Measurements from ENCODE around the gene KRTAP5-1. TPM values are rescaled to one million over a fixed set of nuclear protein-coding genes. Genes with fewer than 3 reads are reported as not detected.
"Not testable (repeated sequence)": the region's sequence is repeated elsewhere in the genome, so short reads cannot be mapped to it uniquely, and the experiment has no call there.

Gene KRTAP5-1, protein sequence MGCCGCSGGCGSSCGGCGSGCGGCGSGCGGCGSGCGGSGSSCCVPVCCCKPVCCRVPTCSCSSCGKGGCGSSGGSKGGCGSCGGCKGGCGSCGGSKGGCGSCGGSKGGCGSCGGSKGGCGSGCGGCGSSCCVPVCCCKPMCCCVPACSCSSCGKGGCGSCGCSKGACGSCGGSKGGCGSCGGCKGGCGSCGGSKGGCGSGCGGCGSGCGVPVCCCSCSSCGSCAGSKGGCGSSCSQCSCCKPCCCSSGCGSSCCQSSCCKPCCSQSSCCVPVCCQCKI
- not detected in 2 replicates for total RNA-seq (2014; rRNA removed; shearing (Covaris generic))
- not detected in 2 replicates for polyA plus RNA-seq (2014; cell fraction: nucleus; rRNA removed)

DNA sequence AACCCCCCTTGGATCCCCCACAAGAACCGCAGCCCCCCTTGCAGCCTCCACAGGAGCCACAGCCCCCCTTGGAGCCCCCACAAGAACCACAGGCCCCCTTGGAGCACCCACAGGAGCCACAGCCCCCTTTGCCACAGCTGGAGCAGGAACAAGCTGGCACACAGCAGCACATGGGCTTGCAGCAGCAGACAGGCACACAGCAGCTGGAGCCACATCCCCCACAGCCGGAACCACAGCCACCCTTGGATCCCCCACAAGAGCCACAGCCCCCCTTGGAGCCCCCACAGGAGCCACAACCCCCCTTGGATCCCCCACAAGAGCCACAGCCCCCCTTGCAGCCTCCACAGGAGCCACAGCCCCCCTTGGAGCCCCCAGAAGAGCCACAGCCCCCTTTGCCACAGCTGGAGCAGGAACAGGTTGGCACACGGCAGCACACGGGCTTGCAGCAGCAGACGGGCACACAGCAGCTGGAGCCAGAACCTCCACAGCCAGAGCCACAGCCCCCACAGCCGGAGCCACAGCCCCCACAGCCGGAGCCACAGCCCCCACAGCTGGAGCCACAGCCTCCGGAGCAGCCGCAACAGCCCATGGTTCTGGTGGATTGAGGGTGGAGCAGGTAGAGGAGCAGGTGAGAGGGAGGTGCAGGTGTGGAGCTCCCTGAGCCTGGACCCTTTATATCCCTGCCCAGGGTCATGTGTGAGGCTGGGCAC, at the start of gene KRTAP5-1:
Gene KRTAP5-1 (minus strand): TSS at position 623 of the 710 bp plus-strand sequence. CDS start 34 bp downstream, at position 589.
- DNase-seq (ENCODE audit: extremely low read depth, low read depth): not testable (repeated sequence)

DNA sequence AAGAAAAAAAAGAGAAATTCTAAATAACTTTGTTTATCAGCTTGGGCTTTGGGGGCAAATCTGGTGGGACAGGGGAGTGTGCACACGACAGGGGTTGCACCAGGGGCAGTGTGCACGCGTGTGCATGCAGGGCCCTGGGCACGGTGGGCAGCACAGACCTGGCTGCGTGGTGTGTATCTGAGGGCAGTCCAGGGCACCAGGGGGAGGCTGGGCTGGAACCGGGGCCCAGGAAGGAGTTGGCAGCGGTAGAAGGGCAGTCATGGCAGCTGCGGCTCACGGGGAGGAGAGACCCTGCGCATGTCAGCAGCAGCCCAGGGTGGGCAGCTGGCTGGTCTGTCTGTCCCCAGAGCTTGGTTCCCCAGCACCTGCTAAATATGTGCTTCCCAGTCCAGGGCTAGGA, 48.8 kb upstream of the KRTAP5-1 start:
- DNase-seq (ENCODE audit: extremely low read depth, low read depth): no peak

DNA sequence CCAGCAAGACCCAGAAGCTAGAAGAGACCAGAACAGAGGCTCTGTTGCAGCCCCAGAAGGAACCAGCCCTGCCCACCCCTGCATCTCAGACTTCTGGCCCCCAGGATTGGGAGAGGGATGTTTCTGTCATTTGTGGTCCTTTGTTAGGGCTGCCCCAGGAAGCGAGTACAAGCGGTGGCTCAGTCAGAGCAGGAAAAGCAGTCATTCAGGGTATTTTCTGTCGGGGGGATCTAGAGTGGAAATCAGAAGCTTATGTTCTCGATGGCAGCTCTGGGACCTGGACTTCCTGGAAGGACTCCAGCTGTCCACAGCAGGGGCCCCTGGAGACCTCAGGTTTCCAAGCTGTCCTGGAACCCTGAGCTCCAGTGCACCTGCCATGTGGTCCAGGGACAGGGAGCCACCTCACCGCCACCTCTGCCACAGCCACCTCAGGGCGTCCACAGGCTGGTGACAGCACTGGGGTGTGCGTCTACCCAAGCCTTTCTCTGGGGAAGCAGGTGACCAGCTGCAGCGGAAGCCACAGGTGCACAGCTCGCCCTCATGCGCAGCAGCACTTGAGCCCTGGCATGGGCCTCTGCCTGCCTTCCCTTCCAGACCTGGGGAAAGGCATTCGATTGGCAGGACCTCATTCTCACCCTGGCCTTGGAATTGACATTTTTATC, 47.1 kb upstream of the KRTAP5-1 start:
- no peak for DNase-seq (ENCODE audit: extremely low read depth, low read depth)

DNA sequence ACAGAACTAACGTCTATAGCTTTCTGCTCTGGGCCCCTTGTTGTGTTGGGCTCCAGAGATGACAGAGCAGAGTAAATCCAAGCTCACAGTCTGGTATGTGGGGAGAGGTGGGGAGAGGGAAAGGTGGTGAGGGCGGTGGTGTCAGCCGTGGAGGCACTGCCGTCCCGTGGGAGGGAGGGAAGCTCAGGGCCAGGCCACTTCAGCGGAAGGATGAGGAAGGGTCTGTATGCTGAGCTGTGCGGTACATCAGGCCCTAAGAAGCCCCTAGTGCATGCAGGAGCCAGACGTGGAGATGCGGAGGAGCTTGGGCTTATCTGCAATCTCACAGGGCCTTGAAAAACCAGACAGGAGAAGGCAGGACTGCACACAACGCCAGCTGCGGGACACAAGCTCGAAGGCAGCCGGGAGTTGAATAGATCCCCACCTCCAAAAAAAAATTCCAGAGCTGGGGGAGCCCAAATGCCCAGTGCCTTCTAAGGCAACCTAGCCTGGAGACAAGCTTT, 46.0 kb upstream of the KRTAP5-1 start:
- no peak for DNase-seq (ENCODE audit: extremely low read depth, low read depth)

DNA sequence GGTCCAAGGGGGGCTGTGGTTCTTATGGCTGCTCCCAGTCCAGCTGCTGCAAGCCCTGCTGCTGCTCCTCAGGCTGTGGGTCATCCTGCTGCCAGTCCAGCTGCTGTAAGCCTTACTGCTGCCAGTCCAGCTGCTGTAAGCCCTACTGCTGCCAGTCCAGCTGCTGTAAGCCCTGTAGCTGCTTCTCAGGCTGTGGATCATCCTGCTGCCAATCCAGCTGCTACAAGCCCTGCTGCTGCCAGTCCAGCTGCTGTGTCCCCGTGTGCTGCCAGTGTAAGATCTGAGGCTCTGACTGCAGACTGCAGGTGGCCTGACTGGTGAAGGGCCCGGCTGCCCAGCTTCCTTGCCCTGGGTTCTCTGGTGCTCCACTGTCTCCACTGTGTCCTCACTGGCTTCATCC, 45.2 kb upstream of the KRTAP5-1 start:
- no peak for DNase-seq (ENCODE audit: extremely low read depth, low read depth)

DNA sequence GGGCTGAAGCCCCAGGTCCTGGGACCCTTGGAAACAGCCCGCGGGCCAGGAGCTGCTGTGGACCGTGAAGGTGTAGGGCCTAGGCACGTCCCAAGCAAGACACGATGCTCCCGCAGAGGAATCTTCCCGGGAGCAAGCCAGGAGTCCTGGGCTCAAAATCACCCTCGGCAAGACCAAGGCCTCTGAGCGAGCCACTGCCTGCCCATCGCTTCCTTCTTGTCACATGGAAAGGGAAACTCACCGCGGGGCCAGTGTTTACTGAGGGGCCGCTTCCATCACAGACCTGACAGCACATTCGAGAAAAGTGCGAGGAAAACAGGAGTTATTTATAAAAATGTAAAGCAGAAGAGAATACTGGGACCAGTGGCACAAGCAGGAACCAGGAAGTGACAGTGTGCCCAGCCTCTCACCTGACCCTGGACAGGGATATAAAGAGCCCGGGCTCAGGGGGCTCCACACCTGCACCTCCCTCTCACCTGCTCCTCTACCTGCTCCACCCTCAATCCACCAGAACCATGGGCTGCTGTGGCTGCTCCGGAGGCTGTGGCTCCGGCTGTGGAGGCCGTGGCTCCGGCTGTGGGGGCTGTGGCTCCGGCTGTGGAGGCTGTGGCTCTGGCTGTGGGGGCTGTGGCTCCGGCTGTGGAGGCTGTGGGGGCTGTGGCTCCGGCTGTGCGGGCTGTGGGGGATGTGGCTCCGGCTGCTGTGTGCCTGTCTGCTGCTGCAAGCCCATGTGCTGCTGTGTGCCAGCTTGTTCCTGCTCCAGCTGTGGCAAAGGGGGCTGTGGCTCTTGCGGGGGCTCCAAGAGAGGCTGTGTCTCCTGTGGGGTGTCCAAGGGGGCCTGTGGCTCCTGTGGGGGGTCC, 44.5 kb upstream of the KRTAP5-1 start, which contains the start of gene KRTAP5-5:
Gene KRTAP5-5 (plus strand): TSS at position 450 of the 860 bp plus-strand sequence. CDS start 66 bp downstream, at position 516.
- DNase-seq (ENCODE audit: extremely low read depth, low read depth): no peak

DNA sequence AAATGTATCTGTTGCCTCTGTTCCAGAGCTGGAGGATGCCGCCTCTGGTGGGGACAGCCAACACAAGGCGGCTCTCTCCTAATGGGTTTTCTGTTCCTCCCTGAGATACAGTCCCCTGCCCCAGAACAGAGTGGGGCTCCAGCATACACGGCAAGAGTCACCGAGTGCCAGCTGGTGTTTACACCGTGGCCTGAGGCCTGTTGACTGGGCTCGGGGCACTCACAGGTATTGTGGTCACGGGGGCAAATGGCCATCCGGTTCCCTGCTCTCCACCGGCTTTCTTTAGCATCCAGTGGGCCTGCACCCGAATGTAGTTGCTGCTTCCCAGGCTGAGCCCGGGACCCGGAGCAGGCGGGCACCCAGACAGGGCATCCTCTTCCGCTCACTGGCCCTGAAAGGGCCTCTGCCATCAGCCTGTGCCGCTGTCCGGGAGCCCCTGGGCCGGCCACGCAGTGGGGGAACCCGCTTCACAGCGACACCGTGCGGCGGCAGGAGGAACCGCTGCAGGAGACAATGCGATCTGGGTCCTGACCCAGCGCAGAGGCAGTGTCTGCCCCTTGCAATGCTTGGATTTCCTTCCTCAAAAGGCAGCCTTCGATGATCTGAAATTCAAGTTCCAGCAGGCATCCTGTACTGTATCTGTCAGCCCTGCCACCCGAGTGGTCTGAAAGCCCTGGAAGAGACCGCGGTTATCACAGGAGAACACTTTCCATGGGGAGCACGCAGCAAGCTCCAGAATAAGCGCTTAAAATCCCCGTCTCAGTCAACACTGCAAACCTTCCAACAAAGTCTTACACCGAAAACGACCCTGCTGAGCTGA, 43.6 kb upstream of the KRTAP5-1 start:
- DNase-seq (ENCODE audit: extremely low read depth, low read depth): peak; percentile 28

DNA sequence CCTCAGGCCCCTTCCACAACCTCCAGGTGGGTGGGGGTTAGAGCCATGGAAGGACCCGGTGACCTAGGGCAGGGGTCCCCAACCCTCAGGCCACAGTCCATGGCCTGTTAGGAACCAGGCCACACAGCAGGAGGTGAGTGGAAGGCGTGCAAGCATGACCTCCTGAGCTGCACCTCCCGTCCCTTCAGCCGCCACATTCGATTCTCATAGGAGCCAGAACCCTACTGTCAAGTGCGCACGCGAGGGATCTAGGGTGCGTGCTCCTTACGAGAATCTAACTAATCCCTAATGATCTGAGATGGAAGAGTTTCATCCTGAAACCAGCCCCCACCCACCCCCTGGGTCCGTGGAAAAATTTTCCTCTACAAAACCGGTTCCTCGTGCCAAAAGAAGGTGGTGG, 40.5 kb upstream of the KRTAP5-1 start:
- no peak for DNase-seq (ENCODE audit: extremely low read depth, low read depth)

DNA sequence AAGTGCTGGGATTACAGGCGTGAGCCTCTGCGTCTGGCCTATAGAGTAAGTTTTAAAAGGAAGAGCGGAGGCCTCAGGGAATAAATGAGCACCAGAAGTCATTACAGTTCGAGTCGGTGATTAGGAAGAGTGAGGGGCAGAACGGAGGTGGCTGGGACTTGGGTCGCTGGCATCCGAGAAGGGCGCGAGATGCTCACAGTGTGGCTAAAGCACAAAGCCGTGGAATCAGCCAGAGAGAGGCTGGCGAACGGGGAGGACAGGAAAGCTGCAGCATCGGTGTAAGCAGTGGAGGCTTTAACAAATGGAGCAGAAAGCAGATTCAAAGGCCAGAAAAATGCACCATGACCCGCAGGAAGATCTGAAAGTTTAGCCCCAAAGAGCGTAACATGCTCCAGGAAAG, 39.5 kb upstream of the KRTAP5-1 start:
- no peak for DNase-seq (ENCODE audit: extremely low read depth, low read depth)

DNA sequence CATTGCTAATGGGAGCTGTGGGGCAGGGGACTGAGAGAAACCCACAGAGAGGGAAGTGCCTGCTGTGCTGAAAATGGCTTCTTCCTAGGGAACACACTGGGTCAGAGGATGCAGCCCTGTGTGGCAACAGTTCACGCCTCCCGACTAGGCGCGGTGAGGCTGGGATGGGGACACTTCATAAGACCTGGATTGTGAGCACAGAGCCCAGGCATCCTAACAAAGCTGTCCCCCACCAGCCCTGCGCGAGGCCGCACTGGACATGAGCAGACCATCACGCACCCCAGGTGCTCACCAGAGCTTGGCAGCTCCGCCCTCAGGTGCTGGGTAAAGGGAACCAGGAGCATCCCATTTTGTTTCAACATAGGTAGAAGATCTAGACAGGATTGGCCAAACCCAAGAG, 38.6 kb upstream of the KRTAP5-1 start:
- no peak for DNase-seq (ENCODE audit: extremely low read depth, low read depth)

DNA sequence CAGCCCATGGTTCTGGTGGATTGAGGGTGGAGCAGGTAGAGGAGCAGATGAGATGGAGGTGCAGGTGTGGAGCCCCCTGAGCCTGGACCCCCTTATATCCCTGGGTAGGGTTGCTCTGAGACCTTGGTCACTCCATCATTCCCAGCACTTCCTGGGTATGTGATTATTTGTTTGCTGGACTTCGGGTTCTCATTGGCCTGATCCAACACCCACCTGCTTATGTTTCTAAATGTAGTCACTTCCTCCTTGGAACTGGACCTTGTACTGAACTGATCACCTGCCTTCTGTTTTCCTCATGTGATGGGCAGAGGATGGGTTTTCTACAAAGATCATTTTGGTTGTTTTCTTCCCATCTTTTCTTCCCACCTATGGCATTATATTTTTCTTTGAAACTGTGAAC, 37.0 kb upstream of the KRTAP5-1 start, which contains the start of gene KRTAP5-4:
Gene KRTAP5-4 (minus strand): TSS at position 53 of the 400 bp plus-strand sequence. CDS start 45 bp downstream, at position 8.
- DNase-seq (ENCODE audit: extremely low read depth, low read depth): no peak

DNA sequence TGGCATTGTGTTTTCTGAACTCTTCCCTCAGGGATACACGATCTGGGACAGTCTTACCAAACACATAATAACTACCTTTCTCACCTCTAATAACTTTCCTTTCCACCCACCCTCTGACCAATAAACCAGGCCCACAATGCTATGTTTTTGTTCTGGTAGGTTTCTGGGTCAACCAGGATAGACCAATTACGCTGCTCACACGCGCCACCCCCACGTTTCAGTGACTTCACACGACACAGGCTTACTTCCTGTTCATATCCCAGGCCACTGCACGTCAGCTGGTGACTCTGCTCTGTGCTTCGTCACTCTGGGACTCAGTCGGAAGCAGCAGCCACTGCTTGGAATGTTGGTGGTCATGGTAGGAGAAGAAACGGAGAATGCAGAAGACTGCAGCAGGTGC, 34.4 kb upstream of the KRTAP5-1 start:
- no peak for DNase-seq (ENCODE audit: extremely low read depth, low read depth)

DNA sequence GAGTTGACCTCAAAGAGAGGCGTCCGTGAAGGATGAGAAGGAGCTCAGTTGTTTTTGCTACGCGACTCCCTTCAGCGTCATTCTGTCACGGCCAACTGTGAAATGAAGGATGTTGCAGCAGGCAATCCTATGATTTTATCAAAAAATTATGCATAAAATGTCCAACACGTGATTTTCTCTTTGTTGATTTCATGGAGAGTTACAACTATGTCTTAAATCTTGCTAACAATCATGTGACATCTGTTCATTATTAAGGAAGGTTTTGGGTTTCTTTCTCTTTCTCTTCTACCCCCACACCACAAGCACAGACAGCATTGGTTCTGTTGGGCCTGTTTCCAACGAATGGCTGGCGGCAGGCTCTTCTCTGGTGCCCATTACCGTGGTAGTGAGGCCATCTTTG, 33.1 kb upstream of the KRTAP5-1 start:
- no peak for DNase-seq (ENCODE audit: extremely low read depth, low read depth)

DNA sequence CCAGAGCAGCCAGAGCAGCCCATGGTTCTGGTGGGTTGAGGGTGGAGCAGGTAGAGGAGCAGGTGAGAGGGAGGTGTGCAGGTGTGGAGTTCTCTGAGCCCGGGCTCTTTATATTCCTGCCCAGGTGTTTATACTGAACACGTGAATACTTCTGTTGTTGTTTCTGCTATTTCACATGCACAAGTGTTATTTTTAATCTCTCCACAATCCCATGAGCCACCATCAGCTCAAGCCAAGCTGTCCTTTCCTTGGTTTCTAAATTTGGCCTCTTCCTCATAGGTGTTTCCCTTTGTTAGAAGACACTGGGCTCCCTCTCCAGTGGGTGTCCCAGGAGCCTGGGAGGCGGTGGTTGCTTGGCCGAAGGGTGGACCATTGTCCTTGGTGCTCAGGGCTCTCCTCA, 23.3 kb upstream of the KRTAP5-1 start, which contains the start of gene KRTAP5-3:
Gene KRTAP5-3 (minus strand): TSS at position 101 of the 400 bp plus-strand sequence. CDS start 78 bp downstream, at position 23.
- no peak for DNase-seq (ENCODE audit: extremely low read depth, low read depth)

DNA sequence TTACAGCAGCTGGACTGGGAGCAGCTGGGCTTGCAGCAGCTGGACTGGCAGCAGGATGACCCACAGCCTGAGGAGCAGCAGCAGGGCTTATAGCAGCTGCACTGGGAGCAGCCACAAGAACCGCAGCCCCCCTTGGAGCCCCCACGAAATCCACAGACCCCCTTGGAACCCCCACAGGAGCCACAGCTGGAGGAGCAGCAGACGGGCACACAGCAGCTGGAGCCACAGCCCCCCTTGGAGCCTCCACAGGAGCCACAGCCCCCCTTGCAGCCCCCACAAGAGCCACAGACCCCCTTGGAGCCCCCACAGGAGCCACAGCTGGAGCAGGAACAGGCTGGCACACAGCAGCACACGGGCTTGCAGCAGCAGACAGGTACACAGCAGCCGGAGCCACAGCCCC, 22.8 kb upstream of the KRTAP5-1 start:
- DNase-seq (ENCODE audit: extremely low read depth, low read depth): not testable (repeated sequence)

DNA sequence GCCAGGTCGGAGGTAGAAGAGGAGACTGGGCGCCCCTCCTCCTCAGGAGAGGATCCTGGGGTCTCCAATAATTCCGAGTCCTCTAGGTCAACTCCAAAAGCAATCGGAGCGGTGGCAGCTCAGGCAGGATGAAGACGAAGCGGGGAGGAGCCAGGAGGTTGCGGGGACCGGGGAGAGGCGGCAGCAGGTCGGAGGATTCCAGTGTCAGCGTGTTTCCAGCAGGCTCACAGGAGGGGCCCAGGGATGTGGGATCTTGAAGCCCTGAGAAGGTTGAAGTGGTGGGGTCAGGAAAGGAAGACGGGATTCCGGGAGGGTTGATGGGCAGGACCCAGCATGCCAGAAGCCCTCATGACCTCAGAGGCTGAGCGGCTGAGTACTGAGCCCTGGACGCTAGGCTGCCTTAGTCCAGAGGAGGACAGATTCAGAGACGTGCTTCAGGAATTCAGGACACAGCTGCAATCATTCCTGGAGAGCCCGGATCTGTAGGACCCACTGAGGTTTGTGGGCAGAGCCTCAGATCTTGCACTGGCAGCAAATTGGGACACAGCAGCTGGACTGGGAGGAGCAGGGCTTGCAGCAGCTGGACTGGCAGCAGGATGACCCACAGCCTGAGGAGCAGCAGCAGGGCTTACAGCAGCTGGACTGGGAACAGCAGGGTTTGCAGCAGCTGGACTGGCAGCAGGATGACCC, 22.2 kb upstream of the KRTAP5-1 start:
- DNase-seq (ENCODE audit: extremely low read depth, low read depth): not testable (repeated sequence)

DNA sequence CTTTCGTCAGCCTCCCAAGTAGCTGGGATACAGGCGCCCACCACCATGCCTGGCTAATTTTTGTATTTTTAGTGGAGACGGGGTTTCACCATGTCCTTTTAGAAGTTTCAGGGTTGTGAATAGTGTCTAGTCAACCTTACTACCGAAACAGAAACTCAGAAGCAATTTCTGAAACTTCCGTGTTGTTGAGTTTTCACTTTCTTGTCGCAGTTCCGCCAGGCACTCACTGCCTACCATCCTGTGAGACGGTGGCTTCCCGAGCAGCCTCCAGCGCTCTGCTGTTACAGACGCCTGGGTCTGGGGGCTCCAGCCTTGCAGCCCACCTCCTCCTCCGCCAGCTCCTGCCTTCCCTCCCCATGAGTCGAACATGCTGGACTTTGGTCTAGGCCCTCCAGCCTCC, 20.8 kb upstream of the KRTAP5-1 start:
- not testable (repeated sequence) for DNase-seq (ENCODE audit: extremely low read depth, low read depth)

DNA sequence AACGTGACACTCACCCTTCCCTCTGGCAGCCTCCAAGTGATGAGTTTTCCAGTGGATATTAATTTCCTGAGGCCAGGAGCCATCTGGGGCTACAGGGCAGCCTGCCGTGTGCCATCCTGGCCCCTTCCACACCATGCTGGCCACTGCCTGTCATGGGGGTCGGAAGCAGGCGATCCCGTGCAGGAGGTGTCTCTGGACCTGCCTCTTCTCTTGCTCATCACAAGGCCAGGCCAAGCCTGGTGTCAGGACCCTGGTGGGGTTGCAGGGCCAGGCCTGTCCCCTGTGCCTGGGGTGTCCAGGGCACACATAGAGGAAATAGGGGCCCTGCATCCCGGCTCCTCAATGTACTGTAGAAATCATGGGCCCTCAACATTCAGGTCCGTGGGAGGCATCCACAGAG, 19.6 kb upstream of the KRTAP5-1 start:
- no peak for DNase-seq (ENCODE audit: extremely low read depth, low read depth)

DNA sequence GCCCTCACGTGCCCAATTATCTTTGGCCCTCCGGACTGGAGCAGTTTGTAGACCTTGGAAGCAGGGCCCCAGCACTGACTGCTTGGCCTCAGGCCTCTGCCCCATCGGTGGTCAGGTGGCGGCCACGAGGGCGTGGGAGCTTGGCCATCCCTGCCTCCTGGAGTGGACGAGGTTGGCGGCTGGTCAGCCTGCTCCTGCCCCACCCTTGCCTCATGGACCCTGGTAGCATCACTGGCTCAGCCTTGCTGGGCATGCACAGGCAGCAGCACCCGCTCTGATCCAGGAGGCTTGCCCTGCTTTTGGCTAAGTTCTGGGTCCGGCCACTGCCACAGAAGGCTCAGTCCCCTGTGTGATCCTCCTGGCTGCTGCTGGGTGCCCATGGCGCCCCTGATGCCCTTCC, 19.1 kb upstream of the KRTAP5-1 start:
- DNase-seq (ENCODE audit: extremely low read depth, low read depth): no peak
